NB4 (cell line): Measurements from ENCODE around the gene AFAP1L1.

Source experiments
- CTCF ChIP-seq: IDR thresholded peaks from one replicate; pipeline ENCODE4 v1.5.1; 2012; ENCODE audit warnings: low read depth, low read length
- MAX ChIP-seq: IDR thresholded peaks from 2 replicates; pipeline ENCODE4 v1.6.1; 2011; ENCODE audit warnings: low read depth, low read length

GRCh38 chr5:149381261-149381985, 109.8 kb downstream of the AFAP1L1 start:
- TF ChIP-seq CTCF (no peak), MAX (no peak)
